Pancreas (tissue), 10 donors: ENCODE data around the gene SSBP2. TPM values are rescaled to one million over a fixed set of nuclear protein-coding genes. Genes with fewer than 3 reads are reported as not detected.

ENCODE experiments used
- ATAC-seq, 4 donors: fragments of 200-7000 bp; cut with Tn5 transposase; one replicate each; pipeline versions ENCODE4 v1.8.0 to v1.9.1; 2020; ENCODE audit warnings: mild to moderate bottlenecking in 4 of 4, moderate library complexity in 4 of 4
- DNase-seq, 6 donors: peaks; one replicate each; pipeline ENCODE4 v3.0.0-alpha.2; 2020
- FAIRE-seq: peaks from 2 replicates; lab custom pipeline; 2012; peaks lifted over from hg19 to GRCh38; lab: Jason Lieb, UNC
- H3K27ac ChIP-seq, 4 donors: fragments of 200-600 bp; sonication (generic); 1 replicate in 3 of 4; 2 replicates in 1 of 4; pipeline versions ENCODE4 v1.5.0 to v1.8.0; 2020
- H3K27me3 ChIP-seq, 4 donors: fragments of 200-600 bp; one replicate each; pipeline ENCODE4 v1.8.0; 2021
- H3K36me3 ChIP-seq, 3 donors: fragments of 200-600 bp; sonication (generic) in 1 of 3; one replicate each; pipeline versions ENCODE4 v1.5.0 to v1.8.0; 2020 to 2021
- H3K4me1 ChIP-seq, 3 donors: fragments of 200-600 bp; one replicate each; pipeline ENCODE4 v1.8.0; 2021
- H3K4me3 ChIP-seq, 4 donors: fragments of 200-600 bp; sonication (generic) in 2 of 4; one replicate each; pipeline versions ENCODE4 v1.5.0 to v1.8.0; 2020 to 2021
- H3K9me3 ChIP-seq, 4 donors: fragments of 200-600 bp; one replicate each; pipeline ENCODE4 v1.8.0; 2021
- CTCF ChIP-seq, 4 donors: fragments of 200-600 bp; sonication (generic) in 3 of 4; IDR thresholded peaks; one replicate each; pipeline versions ENCODE4 v1.5.0 to v1.8.0; 2021; ENCODE audit warnings: antibody characterized with exemption in 4 of 4
- WGBS, 2 donors: extraction: QIAGEN DNeasy Blood & Tissue Kit; methylation state at CpG; one replicate each; pipeline ENCODE4 v1.1.7; 2013; 5-methylcytosine and 5-hydroxymethylcytosine counted together
- intact Hi-C, 3 donors: fragments of 100-400 bp; cut with DNase I; formaldehyde crosslinking; loops; one replicate each; pipeline versions ENCODE4 v1.11.1 to v1.14.2; 2022
- polyA plus RNA-seq, 2 donors: library from polyadenylated mRNA; stranded (reverse); fragments of 200-250 nt; gene quantifications; one replicate each; pipeline ENCODE4 v1.2.3, GENCODE V29; 2013
- total RNA-seq, 6 donors: library from RNA; stranded (reverse); fragmentation: NEBNext Ultra II Directional in 4 of 6; extraction: Animal tissue kit (Norgen Biotek cat#: 25700) in 4 of 6; gene quantifications; one replicate each; pipeline versions ENCODE4 v1.2.1 to v1.2.4, GENCODE V29; 2021 to 2023
- donor health status: healthy with polysubstance abuse.
- donor health status: DM: no; HTN: no; CAD: no; lungs with moderate emphysema.
- donor health status: DM: no; HTN: no; CAD: no.
- donor health status: control.
- donor health status: control.
- donor health status: Bipolar disorder and iron deficiency.
- donor health status: DM: yes; HTN: yes; CAD: no.
- donor health status: DM: no; HTN: no; CAD: no.
- donor health status: DM: no; HTN: no; CAD: no.
- donor health status: DM: yes; HTN: yes; CAD: no.

The SSBP2 gene
- total and polyA plus RNA-seq, 8 donors: 8.6 to 20.7 (median 15.8) TPM

GRCh38 chr5:81426359-81427030 lies 324.4 kb downstream of the SSBP2 start:
- Histone ChIP-seq H3K36me3 (peaks cover 0 to 2% (median 0%) of the 10 kb centered on the region in 3 donors), H3K4me3 (no peak overlapping the region), H3K27me3 (no peaks in the 10 kb centered on the region), H3K9me3 (no peaks in the 10 kb centered on the region), H3K27ac (no peak overlapping the region), H3K4me1 (peaks cover 0 to 5% (median 0%) of the 10 kb centered on the region in 3 donors)
- FAIRE-seq (no peak), DNase-seq (no peak), ATAC-seq (no peak)
- intact Hi-C loops: loop anchor here in 1 of 3 donors (10.0 kb wide), 1 partner anchor 738 kb away; no protein-coding TSS in a partner anchor
- TF ChIP-seq CTCF (IDR thresholded peaks at IDR 0.05): no peak
- 57 to 58% methylated on average over 3 of the region's 3 CpGs for WGBS, 2 donors

DNA sequence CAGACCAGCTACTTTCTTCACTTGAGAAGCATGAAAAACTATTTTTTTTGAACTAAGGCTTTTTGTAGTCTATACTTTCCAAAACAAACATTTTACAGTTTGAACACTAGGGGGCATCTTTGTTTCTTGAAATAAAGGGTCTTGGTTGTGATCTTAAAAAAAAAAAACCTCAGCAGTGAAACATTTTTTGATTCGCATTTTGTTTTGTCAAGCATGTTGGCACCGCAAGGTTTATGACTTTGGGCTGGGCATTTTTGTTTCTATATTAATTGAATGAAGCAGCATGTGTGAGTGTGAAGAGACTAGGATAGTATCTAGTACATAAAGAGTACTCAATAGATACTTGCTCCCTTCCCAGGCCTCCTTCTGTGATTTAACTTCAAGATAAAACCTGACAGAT lies 325.3 kb downstream of the SSBP2 start:
- Histone ChIP-seq H3K9me3 (no peaks in the 10 kb centered on the region), H3K36me3 (peaks cover 0 to 3% (median 0%) of the 10 kb centered on the region in 3 donors), H3K4me1 (peaks cover 0 to 5% (median 0%) of the 10 kb centered on the region in 3 donors), H3K27ac (no peak overlapping the region), H3K4me3 (no peak overlapping the region), H3K27me3 (no peaks in the 10 kb centered on the region)
- WGBS, 2 donors: 1 to 3% methylated on average over 2 of the region's 2 CpGs
- intact Hi-C loops: loop anchor here in 1 of 3 donors (10.0 kb wide), 1 partner anchor 739 kb away; no protein-coding TSS in a partner anchor
- FAIRE-seq (peak; percentile 93), ATAC-seq (peak in 3 of 4 donors; percentile 75 to 81 (median 78)), DNase-seq (no peak)
- TF ChIP-seq CTCF (IDR thresholded peaks at IDR 0.05): peak in 3 of 4 donors; percentile 35 to 56 (median 45)

GRCh38 chr5:81424728-81425127 lies 326.2 kb downstream of the SSBP2 start:
- Histone ChIP-seq H3K4me1 (peaks cover 0 to 5% (median 0%) of the 10 kb centered on the region in 3 donors), H3K36me3 (peaks cover 0 to 8% (median 0%) of the 10 kb centered on the region in 3 donors), H3K27me3 (no peaks in the 10 kb centered on the region), H3K4me3 (no peak overlapping the region), H3K27ac (no peak overlapping the region), H3K9me3 (no peaks in the 10 kb centered on the region)
- intact Hi-C loops: loop anchor here in 1 of 3 donors (10.0 kb wide), 1 partner anchor 740 kb away; no protein-coding TSS in a partner anchor
- no peak for FAIRE-seq
- no peak for DNase-seq
- TF ChIP-seq CTCF (IDR thresholded peaks at IDR 0.05): no peak
- WGBS, 2 donors: 91 to 98% methylated on average over 1 of the region's 1 CpG
- ATAC-seq: no peak

GRCh38 chr5:81422671-81423070 lies 328.2 kb downstream of the SSBP2 start:
- Histone ChIP-seq H3K27me3 (no peaks in the 10 kb centered on the region), H3K4me1 (peaks cover 0 to 5% (median 0%) of the 10 kb centered on the region in 3 donors), H3K27ac (no peak overlapping the region), H3K36me3 (peaks cover 0 to 12% (median 0%) of the 10 kb centered on the region in 3 donors), H3K9me3 (no peaks in the 10 kb centered on the region), H3K4me3 (no peak overlapping the region)
- 59% methylated on average over 2 of the region's 2 CpGs for WGBS, 2 donors
- DNase-seq: no peak
- no peak for ATAC-seq
- intact Hi-C loops: loop anchor here in 1 of 3 donors (10.0 kb wide), 1 partner anchor 742 kb away; no protein-coding TSS in a partner anchor
- no peak for FAIRE-seq
- no peak for TF ChIP-seq CTCF (IDR thresholded peaks at IDR 0.05)
